Cardiac muscle cell (in vitro differentiated cells and primary cell): ENCODE results near the gene NCOA6. TPM values are rescaled to one million over a fixed set of nuclear protein-coding genes. Genes with fewer than 3 reads are reported as not detected.
"Not testable (repeated sequence)": the region's sequence is repeated elsewhere in the genome, so short reads cannot be mapped to it uniquely, and the experiment has no call there.

Experiments used
- DNase-seq, 2 donors: peaks; one replicate each; pipeline versions ENCODE4 v3.0.0 to v3.0.0-alpha.2; 2010 to 2017; ENCODE audit warnings: low read depth in 1 of 2, low spot score in 1 of 2
- H3K27ac ChIP-seq: fragments of 200-600 bp; sonication (generic); 2 replicates; pipeline ENCODE4 v1.5.1; 2016
- H3K27me3 ChIP-seq: fragments of 200-600 bp; sonication (generic); 2 replicates; pipeline ENCODE4 v1.6.0; 2016; ENCODE audit warnings: control low read depth
- H3K36me3 ChIP-seq: fragments of 200-600 bp; sonication (generic); 2 replicates; pipeline ENCODE4 v1.5.1; 2016; ENCODE audit warnings: control low read depth
- H3K4me1 ChIP-seq: fragments of 200-600 bp; sonication (generic); 2 replicates; pipeline ENCODE4 v1.8.1; 2017; ENCODE audit warnings: low read depth, mild to moderate bottlenecking, mixed run types
- H3K4me3 ChIP-seq: fragments of 200-600 bp; sonication (generic); 2 replicates; pipeline ENCODE4 v1.5.1; 2016; ENCODE audit warnings: mild to moderate bottlenecking
- H3K9me3 ChIP-seq: fragments of 200-600 bp; sonication (generic); 2 replicates; pipeline ENCODE4 v1.5.1; 2017; ENCODE audit warnings: low read depth, mild to moderate bottlenecking, control low read depth
- CTCF ChIP-seq: IDR thresholded peaks from 2 replicates; pipeline ENCODE4 v1.5.1; 2012; ENCODE audit warnings: low read depth, mild to moderate bottlenecking, low read length
- polyA plus RNA-seq: library from polyadenylated mRNA; unstranded; fragments of >200 nt; fragmentation: Nextera tagmentation; extraction: Ambion mirVana; gene quantifications from 2 replicates; pipeline ENCODE4 v1.2.1, GENCODE V29; 2016
- total RNA-seq: library from RNA; depleted of rRNA; stranded (reverse); fragments of >200 nt; gene quantifications from 2 replicates; pipeline ENCODE4 v1.2.3, GENCODE V29; 2016

Gene NCOA6
- total and polyA plus RNA-seq, 2 experiments from 2014 or later, result 16.8 to 21.4 TPM

GRCh38 chr20:34817072-34817471 lies 8.4 kb downstream of the NCOA6 start:
- no peaks in the 10 kb centered on the region for H3K27me3 ChIP-seq
- H3K4me3 ChIP-seq, result no peak overlapping the region
- H3K9me3 ChIP-seq, result no peaks in the 10 kb centered on the region
- TF ChIP-seq CTCF, result no peak
- no peaks in the 10 kb centered on the region for H3K36me3 ChIP-seq
- no peak overlapping the region for H3K27ac ChIP-seq
- no peak for DNase-seq
- H3K4me1 ChIP-seq, result peaks cover 10% of the 10 kb centered on the region

GRCh38 chr20:34815636-34816035 lies 9.8 kb downstream of the NCOA6 start:
- no peaks in the 10 kb centered on the region for H3K9me3 ChIP-seq
- no peak overlapping the region for H3K27ac ChIP-seq
- no peak for TF ChIP-seq CTCF
- H3K36me3 ChIP-seq, result no peaks in the 10 kb centered on the region
- peaks cover 10% of the 10 kb centered on the region for H3K4me1 ChIP-seq
- H3K4me3 ChIP-seq, result no peak overlapping the region
- no peaks in the 10 kb centered on the region for H3K27me3 ChIP-seq
- DNase-seq, result no peak

DNA sequence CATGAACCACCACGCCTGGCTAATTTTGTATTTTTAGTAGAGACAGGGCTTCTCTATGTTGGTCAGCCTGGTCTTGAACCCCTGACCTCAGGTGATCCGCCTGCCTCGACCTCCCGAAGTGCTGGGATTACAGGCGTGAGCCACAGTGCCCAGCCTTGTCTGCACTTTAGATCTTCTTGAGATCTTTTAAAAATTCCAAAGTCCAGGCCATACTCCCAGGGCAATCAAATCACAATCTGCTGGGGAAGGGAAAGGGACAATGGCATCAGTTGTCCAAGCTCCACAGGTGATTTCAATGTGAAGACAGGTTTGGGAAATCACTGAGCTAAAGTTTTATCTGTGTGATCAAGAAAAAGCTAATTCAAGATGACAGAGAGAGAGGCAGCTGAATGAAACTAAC lies 16.9 kb downstream of the NCOA6 start:
- Histone ChIP-seq H3K27ac (no peak overlapping the region), H3K9me3 (no peaks in the 10 kb centered on the region), H3K4me3 (no peak overlapping the region), H3K4me1 (no peaks in the 10 kb centered on the region), H3K27me3 (no peaks in the 10 kb centered on the region), H3K36me3 (no peaks in the 10 kb centered on the region)
- DNase-seq, result no peak
- no peak for TF ChIP-seq CTCF

DNA sequence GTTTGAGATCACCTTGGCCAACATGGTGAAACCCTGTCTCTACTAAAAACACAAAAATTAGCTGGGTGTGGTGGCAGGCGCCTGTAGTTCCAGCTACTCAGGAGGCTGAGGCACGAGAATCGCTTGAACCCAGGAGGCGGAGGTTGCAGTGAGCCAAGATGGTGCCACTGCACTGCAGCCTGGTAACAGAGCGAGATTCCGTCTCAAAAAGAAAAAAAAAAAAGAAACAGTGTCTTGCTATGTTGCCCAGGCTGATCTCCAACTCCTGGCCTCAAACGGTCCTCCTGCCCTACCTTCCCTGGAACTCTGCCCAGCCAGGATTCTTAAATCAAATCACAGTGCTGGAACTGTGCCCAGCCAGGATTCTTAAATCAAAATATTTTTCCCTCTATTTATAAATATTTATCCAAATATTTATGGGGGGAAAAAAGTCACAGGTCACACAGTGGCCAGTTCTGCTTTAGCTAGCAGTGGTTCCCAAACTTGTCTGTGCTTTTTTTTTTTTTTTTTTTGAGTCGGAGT lies 17.4 kb downstream of the NCOA6 start:
- H3K4me3 ChIP-seq, H3K4me1 ChIP-seq, H3K36me3 ChIP-seq, H3K9me3 ChIP-seq, H3K27me3 ChIP-seq, DNase-seq, H3K27ac ChIP-seq: not testable (repeated sequence)

- H3K4me1 ChIP-seq, result no peaks in the 10 kb centered on the region
- no peaks in the 10 kb centered on the region for H3K9me3 ChIP-seq
- H3K36me3 ChIP-seq, result no peaks in the 10 kb centered on the region
- TF ChIP-seq CTCF, result no peak
- H3K27me3 ChIP-seq, result no peaks in the 10 kb centered on the region
- H3K4me3 ChIP-seq, result no peak overlapping the region
- H3K27ac ChIP-seq, result no peak overlapping the region
- DNase-seq, result peak in 1 of 2 donors; percentile 18
Measured at GRCh38 chr20:34806255-34806654, 19.2 kb downstream of the NCOA6 start.

- Histone ChIP-seq H3K9me3 (no peaks in the 10 kb centered on the region), H3K4me3 (no peak overlapping the region), H3K27me3 (no peaks in the 10 kb centered on the region), H3K4me1 (no peaks in the 10 kb centered on the region), H3K27ac (no peak overlapping the region), H3K36me3 (no peaks in the 10 kb centered on the region)
- no peak for TF ChIP-seq CTCF
- DNase-seq, result no peak
Measured at GRCh38 chr20:34798871-34799270, 26.6 kb downstream of the NCOA6 start.
